GM21825 (cell line): ENCODE measurements around the gene RACK1.

Source experiments
- ATAC-seq: cut with Tn5 transposase; IDR thresholded peaks from one replicate; pipeline ENCODE4 v1.9.1; 2021; ENCODE audit warnings: mild to moderate bottlenecking, moderate library complexity; ENCODE audit not compliant: unreplicated experiment

The RACK1 gene

DNA sequence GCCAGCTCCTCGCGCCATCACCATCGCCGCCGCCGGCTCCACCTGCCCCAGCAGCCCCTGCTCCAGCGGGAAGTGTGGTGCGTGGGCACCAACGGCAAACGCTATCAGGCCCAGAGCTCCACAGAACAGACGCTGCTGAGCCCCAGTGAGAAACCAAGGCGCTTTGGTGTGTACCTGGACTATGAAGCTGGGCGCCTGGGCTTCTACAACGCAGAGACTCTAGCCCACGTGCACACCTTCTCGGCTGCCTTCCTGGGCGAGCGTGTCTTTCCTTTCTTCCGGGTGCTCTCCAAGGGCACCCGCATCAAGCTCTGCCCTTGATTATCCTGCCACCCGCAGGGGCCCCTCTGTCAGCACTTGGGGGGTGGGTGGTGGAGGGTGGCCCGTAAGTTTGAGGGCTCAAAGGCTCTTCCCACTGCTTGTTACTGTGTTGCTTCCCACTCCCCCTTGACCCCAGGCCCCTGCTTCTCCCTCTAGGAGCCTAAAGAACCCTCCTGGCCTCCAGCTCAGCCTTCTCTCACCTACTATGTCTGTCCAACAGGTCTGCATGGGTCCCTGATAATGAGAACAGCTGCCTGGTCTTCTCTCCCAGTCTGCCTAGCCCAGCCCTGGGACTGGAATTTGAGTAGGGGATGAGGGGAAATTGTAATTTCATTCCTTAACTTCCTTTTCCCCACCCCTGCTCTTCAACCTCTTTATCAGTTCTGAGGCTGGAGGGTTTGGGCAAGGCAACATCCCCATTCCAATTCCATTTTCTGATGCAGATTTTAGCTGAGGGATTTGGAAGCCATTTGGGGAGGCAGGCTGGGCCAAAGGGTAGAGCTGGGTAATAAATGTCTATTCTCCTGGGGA lies 9.0 kb downstream of the RACK1 start:
- ATAC-seq, result no peak

DNA sequence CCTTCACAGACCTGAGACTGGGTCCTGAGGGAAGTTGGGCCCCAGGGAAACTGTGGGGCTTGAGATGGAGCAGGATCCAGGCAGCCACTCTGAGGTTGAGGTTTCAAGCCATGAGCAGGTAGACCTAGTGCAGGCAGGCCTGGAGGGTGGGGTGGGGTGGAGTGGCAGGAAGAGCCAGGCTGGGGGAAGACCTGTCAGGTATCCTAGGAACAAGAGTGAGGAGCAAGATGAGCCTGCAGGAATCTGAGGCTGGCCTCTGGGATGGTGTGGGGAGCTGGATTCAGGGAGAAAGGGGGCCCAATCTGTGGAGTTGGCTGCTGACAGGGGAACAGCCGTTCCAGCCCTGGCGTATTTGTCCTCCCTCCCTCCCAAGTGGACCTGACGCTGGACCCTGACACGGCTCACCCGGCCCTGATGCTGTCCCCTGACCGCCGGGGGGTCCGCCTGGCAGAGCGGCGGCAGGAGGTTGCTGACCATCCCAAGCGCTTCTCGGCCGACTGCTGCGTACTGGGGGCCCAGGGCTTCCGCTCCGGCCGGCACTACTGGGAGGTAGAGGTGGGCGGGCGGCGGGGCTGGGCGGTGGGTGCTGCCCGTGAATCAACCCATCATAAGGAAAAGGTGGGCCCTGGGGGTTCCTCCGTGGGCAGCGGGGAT lies 9.8 kb downstream of the RACK1 start:
- no peak for ATAC-seq

DNA sequence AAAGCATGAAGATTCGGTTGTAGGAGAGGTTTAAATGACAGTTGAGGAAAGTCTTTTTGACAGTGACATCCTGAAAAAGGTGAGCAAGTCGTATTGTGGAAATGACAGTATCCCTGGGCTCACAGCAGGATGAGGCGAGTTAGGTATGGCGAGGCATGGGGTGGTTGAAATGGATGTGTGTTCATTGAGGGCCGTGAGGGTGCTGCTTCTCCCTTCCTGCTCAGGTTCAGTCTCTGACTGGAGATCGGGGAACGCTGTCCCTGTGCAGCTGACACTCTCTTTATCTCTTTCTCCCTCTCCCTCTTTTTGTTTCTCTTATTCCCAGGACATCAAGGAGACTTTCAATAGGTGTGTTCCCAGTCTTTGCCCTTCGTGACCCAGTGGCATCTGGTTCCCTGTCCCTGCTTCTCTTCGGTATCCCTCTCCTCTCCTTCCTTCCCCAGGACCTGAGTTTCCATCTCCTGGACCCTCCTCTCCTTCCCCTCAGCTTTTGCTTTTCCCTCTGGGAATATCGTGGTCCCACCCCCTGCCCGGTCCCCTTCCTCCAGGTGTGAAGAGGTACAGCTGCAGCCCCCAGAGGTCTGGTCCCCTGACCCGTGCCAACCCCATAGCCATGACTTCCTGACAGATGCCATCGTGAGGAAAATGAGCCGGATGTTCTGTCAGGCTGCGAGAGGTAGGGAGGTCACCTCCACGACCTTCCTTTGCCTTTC lies 10.5 kb downstream of the RACK1 start:
- ATAC-seq, result no peak

DNA sequence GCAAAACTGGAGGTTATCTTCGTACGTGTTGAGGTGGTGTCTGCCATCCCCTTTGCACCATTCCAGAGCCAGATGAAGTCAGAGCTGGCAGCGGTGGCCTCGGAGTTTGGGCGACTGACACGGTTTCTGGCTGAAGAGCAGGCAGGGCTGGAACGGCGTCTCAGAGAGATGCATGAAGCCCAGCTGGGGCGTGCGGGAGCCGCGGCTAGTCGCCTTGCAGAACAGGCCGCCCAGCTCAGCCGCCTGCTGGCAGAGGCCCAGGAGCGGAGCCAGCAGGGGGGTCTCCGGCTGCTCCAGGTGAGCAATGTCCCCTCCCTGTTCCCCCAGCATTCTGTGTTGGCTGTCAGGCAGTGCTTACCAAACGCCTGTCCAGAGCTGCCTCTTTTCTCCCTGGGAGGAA lies 11.1 kb downstream of the RACK1 start:
- no peak for ATAC-seq

DNA sequence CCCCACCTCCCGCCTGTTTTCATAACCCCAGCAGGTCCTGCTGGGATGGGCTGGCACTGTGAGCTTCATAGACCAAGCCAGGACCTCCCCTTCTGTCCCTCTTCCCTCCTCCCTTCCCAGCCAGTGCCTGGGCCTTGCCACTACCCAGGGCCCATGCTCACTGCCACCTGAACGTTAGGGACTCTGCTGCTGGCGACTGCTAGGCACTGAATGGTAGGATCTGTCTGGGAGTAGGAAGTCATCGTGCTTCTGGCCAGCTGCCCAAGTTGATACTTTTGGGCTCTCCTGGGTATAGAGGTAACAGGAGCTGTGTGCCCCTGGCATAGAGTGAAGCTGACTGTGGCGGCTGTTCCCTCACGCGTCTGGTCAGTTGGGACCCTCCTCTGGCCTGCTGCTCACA lies 12.3 kb downstream of the RACK1 start:
- no peak for ATAC-seq

DNA sequence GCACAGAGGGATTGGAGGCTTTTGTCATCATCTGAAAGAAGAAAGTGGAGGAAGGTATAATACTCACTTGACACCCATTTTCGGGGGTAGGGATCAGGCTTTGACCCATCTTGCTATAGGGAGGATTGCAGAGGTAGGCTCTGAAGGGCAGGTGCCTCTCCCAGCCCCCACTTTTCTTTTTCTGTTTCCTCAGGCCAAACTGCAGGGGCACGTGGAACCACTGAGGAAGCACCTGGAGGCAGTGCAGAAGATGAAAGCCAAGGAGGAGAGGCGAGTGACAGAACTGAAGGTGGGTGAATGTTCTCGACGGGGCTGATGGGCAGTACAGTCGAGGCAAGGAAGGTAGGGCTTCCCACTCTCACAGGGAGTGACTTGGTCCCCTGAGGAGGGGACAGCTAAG lies 13.2 kb downstream of the RACK1 start:
- ATAC-seq, result no peak

DNA sequence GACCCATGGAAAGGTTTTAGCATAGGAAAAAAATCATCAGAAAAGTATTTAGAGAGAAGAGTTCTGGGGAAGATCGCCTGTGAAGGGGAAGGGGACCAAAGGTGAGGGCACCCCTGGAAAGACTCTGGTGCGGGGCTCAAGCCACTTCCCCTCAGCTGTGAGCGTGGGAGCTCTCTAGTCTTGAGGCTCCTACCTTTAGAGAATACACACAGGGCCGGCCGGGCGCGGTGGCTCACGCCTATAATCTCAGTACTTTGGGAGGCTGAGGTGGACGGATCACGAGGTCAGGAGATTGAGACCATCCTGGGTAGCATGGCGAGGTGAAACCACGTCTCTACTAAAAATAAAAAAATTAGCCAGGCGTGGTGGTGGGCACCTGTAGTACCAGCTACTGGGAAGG lies 13.7 kb downstream of the RACK1 start:
- ATAC-seq, result no peak

DNA sequence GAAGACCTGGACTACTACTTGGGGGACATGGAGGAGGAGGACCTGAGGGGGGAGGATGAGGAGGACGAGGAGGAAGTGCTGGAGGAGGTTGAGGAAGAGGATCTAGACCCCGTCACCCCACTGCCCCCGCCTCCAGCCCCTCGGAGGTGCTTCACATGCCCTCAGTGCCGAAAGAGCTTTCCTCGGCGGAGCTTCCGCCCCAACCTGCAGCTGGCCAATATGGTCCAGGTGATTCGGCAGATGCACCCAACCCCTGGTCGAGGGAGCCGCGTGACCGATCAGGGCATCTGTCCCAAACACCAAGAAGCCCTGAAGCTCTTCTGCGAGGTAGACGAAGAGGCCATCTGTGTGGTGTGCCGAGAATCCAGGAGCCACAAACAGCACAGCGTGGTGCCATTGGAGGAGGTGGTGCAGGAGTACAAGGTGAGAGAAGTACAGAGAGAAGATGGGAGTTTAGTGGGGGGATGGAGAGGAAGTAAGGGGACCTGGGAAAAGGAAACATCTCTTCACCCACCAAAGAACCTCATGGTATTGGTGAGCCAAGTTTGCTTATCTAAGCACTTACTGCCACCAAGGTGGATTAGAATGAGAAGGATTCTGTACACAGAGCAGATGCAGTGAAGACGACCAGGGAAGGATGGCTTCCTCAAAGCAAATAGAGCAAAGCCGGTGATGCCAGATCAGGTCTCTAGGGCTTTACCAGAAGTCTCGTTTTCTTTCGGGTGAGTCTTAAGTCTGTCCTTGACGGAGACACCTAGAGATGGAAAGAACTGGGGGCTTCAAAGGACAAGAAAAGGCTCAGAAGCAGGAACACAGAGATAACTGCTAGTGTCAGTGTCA lies 19.1 kb downstream of the RACK1 start:
- no peak for ATAC-seq

DNA sequence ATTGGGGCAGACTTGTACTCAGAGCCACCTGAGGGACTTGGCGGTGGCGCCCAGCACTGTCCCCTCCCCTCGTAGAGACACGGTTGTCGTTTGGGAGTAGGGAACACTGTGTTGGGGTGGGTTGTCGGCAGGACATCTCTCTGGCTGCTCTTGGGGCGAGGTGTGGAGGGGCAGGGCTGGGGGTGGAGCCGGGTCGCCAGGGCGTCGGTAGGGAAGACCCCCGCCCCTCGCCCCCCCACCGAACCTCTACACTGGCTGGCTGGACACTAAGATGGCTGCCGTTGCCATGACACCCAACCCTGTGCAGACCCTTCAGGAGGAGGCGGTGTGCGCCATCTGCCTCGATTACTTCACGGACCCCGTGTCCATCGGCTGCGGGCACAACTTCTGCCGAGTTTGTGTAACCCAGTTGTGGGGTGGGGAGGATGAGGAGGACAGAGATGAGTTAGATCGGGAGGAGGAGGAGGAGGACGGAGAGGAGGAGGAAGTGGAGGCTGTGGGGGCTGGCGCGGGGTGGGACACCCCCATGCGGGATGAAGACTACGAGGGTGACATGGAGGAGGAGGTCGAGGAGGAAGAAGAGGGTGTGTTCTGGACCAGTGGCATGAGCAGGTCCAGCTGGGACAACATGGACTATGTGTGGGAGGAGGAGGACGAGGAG lies 19.8 kb downstream of the RACK1 start:
- ATAC-seq, result peak; percentile 1

DNA sequence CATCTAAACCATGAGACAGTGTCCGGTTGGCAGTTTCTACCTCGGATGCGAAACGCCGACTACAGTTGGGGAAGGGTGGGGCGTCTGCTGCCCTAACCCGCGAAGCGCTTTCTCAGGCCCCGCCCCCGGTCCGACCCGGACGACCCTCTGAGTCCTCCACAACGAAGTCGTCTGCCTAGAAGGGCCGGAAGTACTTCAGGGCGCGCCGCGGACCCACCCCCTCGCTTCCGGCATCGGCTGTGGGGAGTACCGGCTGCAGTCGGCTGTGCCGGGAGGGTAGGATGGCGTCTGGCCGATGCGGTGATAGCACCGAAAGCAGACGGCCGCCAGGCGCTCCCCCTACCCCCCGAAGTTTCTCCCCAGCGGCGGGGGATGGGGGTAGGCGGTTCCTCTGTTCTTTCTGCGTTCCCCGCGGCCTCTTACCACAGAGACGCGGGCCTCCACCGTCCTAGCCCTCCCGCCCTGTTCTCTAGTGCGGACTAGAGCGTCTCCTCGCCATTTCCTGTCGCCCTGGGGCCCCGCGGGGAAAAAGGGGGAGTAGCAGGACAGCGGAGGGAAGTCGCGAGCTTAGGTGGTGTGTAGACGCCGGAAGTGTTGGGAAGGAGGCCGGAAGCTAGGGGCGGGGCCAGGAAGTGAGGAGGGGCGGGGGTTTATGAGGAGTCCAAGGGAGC lies 20.5 kb downstream of the RACK1 start, which contains the start of gene TRIM41:
TRIM41 (plus strand) TSS at position 224 of the 671 bp plus-strand sequence. CDS start 719 bp downstream, outside the sequence.
- ATAC-seq, result peak; percentile 60

DNA sequence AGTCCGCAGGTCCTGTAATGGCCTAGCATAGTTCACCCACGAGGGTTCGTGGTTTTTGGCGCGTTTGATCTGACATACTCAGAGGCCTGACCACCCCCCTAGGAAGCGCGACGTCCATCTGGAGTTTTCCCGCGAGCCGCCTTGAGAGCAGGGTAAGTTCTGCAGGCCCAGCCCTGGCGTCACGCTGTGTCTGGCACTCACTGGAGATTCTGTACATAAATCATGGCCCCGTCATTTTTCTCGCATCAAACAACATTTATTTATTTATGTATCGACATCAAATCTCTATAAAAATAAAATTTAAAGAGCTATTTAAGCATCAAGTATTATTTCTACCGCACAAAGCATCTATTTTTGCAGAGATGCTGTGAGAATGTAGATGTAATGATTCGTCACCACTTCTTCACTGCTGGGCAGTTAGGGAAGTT lies 21.1 kb downstream of the RACK1 start:
- no peak for ATAC-seq

DNA sequence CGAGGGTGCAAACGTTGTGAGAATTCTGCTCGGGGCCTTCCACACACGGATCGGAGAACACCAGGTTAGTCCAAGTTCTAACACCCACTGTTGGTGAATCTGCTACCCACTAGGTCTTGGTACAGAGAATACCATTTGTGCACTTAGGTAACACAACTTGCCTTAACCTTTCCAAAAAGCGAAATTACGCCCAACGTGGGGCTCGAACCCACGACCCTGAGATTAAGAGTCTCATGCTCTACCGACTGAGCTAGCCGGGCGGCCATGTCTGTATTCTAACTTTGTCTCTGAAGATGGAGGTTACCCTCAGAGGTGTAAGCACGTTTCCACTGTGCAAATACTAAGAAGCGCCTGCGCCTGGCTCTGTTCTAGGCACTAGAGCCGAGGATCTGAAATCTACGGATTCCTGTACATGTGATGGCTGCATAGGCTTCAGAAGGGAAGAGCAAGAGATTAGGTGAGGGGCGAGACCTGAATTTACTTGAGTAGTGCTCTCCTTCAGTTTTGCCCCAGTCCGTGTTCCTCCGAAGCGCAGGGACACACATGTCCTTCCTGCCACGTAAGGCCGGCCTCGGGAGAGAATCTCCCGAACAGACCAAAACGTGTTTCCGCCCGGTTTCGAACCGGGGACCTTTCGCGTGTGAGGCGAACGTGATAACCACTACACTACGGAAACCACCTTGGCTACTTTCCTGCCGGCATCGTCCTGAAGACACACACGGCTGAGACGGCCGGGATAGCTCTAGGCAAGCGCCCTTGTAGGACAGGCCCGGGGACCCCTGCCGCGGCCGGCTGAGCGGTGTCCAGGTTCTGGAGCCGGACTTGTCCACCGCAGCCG lies 21.7 kb downstream of the RACK1 start:
- ATAC-seq, result peak; percentile 33

DNA sequence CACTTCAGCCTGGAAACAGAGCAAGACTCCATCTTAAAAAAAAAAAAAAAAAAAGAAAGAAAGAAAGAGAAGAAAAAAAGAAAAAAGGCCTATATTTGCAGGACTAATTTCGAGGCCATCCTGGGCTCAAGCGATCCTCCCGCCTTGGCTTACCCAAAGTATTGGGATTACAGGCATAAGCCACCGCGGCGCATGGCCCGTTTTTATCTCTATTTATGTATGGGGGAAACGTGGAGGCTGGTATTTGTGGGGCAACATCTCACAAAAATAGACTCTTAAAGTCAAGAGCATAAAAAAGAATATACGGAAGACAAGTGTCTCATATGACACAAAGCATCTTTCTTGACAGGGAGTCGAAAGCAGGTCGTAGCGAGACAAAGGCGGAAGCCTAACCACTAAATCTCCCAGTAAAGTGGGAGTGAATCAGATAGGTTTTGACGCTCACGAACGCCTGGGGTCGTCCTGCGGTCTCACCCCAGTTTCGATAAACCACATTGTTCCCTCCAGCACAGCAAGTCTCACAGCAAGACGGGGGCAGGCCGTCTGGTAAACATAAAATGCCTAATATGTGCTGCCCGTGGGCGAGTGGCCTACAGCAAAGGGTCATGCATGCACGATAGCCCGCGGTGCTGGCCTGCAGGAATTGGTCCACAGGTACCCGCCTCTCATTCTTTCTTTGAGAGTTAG lies 22.5 kb downstream of the RACK1 start:
- no peak for ATAC-seq

DNA sequence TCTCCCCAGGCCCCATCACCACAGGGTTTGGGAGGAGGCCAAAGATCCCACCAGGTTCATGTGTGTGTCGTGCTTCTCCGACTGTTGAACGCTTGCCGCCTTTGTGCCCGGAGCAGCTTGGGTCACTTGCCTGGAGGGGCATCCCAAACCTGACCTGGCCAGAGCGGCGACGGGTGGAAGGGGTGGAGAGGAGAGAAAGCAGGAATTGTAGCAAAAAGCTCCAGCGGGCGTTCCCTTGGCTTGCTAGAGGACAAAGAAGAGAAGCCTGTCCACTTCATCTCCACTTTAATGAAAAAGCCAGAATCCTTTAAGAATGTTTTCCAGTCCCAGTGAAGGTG lies 23.6 kb downstream of the RACK1 start:
- no peak for ATAC-seq

DNA sequence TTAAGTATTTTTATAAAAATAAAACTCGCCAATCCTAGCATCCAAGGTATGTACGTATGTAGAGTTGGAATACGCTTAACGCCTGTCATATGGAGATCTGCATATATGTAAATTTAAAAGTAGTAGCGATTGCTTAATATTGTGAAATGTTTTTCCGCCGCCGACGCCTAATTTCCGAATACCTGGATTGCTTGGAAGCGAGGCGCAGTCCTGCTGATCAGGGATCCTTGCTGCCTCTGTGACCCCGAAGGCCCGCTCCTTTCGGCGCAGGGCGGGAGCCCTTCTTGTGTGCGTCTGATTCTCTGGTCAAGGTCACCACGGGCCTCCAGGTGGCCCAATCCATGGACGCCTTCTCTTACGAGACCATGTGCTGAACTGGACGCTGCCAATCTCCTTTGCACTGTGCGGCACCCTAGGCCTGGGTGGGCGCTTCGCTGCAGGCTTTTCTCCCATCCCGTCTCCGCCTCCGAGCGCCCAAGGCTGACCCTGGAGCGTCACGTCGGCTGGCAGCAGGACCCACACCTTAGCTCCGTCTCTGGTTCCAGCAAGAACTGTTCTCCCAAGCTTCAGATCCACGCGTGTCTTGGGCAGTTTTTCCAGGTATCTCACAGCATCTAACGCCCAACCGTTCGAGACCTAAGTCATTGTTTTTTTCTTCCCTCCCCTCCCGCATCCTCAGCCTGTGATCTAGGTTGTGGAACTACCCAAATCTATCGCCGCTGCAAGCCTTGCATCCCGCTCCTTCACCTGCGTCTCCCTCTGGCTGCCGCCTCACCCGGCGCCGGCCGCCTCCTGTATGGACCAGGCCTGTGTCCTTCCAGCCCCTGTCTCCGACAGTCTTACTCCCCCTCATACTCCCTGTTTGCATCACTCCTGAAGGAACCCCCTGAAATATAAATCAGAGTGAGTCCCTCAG lies 24.2 kb downstream of the RACK1 start:
- no peak for ATAC-seq

DNA sequence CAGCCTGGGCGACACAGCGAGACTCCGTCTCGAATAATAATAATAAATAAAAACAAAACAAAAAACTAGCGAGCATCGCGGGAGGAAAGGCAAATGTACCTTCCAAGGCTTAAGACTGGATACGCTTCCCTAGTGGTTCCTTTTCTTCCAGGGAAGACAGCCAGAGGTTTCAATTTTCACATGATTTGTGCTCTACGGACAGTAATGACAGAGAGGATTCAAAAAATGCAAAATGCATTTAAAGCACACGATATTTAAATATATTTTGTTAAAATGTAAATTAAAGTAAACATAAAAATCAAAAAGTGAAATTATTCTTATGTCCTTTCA lies 24.9 kb downstream of the RACK1 start:
- no peak for ATAC-seq

DNA sequence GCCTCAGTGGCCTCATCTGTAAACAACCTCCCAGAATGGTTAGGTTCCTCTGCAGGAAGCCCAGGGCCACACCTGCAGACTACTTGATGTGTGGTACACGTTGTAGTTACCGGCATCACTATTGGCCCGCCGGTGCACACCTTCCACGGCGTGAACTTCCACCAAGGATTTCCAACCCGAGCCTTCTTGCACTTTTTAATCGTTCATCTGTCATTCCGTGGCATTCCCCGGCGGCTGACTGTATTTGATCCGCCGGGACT lies 26.0 kb downstream of the RACK1 start:
- ATAC-seq, result peak; percentile 15
